ENCODE results near the gene RGS13.
"Not testable (repeated sequence)": the region's sequence is repeated elsewhere in the genome, so short reads cannot be mapped to it uniquely, and the experiment has no call there.

Gene RGS13

DNA sequence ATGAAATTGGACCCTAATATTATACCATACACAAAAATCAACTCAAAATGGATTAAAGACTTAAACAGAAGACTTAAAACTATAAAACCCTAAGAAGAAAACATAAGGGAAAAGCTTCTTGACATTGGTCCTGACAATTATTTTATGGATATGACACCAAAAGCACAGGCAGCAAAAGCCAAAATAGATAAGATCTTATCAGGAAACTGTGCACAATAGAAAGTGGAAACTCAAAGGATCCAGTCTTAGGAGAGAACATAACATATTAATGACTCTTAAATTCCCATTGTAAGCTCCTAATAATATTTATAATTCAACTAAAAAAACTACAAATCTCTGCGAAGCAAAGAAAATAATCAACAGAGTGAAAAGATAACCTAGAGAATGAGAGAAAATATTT, 39.8 kb downstream of the RGS13 start:
- no peak overlapping the region for H3K4me3 ChIP-seq (ENCODE audit: low read depth, low read length)

GRCh38 chr1:192678099-192678498, 42.2 kb downstream of the RGS13 start:
- H3K4me3 ChIP-seq (ENCODE audit: low read depth, low read length): no peak overlapping the region

DNA sequence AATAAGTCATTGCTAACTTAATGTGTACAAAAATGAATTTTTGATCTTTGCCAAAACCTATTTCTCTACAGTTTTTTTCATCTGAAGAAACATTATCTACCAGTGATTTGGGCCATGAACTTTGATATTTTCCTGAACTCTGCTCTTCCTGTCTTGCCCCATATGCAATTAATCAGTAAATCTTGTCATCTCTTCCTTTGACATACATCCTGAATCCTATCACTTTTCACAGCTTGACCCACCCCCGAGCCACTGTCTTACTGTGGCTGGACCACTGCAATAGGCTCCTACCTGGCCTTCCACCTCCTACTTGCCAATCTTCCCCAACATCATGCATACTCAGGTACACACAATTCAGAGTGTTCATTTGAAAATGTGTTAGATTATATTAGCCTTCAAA, 46.4 kb downstream of the RGS13 start:
- no peak overlapping the region for H3K4me3 ChIP-seq (ENCODE audit: low read depth, low read length)

GRCh38 chr1:192683081-192683480, 47.1 kb downstream of the RGS13 start:
- H3K4me3 ChIP-seq (ENCODE audit: low read depth, low read length): not testable (repeated sequence)

DNA sequence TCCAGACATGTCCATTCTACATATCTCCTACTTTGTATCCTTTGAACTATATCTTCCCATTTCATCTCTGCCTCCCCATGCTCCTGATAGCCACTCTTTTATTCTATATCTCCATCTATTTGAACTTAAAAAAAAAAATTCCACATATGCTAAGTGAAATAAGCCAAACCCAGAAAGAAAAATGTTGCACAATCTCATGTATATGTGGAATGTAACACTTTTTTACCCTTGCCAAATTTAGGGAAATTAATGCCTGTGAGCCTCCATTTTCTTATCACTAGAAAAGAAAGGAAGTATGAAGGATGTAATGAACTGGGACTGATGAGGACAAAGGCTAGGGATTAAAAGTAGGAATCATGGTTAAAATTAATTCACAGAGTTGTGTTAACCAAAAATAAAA, 53.5 kb downstream of the RGS13 start:
- no peak overlapping the region for H3K4me3 ChIP-seq (ENCODE audit: low read depth, low read length)

GRCh38 chr1:192691041-192691440, 55.1 kb downstream of the RGS13 start:
- H3K4me3 ChIP-seq (ENCODE audit: low read depth, low read length): no peak overlapping the region

DNA sequence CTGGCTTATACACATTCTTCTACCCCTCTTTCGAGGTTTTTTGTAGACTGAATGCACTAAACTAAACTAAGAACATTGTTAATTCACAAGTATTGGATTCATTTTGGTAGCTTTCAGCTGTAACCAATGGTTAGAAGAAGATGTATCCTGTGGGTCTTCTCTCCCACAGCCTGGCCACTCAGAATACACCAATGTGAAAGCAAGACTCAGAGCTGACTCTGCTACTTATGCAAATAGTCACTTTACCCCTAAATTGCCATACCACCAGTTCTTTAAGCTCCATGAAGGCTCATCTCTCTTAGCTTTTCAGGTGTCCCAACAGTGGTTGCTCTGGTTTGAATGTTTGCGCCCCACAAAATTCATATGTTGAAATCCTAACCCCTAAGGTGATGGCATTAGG, 60.1 kb downstream of the RGS13 start:
- H3K4me3 ChIP-seq (ENCODE audit: low read depth, low read length): no peak overlapping the region

DNA sequence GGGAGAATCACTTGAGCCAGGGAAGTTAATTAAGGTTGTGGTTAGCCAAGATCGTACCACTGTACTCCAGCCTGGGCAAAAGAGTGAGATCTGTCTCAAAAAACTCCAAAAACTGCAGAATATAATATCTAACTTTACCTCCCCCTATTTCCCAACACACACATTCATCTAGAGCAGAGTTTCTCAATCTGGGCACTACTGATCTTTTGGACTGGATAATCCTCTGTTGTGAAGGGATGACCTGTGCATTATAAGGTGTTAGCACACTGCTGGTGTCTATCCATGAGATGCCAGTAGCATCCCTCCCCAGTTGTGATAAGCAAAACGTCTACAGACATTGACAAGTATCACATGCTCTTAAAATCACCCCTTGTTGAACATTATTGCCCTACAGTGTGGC, 61.8 kb downstream of the RGS13 start:
- H3K4me3 ChIP-seq (ENCODE audit: low read depth, low read length): no peak overlapping the region

DNA sequence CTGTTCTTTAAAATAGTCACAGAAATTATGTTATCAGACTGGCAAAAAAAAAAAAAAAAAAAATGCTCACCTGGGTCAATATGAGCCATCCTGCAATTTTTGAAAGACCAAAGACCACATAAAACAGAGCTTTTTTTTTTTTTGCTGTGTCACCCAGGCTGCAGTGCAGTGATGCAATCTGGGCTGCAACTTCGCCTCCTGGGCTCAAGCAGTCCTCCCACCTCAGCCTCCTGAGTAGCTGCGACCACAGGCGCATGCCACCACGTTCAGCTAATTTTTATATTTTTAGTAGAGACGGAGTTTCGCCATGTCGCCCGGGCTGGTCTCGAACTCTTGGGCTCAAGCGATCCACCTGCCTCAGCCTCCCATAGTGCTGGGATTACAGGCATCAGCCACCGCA, 62.8 kb downstream of the RGS13 start:
- no peak overlapping the region for H3K4me3 ChIP-seq (ENCODE audit: low read depth, low read length)

- H3K4me3 ChIP-seq (ENCODE audit: low read depth, low read length): no peak overlapping the region
These were observed 64.9 kb downstream of the RGS13 start for GRCh38 chr1:192700834-192701271.

DNA sequence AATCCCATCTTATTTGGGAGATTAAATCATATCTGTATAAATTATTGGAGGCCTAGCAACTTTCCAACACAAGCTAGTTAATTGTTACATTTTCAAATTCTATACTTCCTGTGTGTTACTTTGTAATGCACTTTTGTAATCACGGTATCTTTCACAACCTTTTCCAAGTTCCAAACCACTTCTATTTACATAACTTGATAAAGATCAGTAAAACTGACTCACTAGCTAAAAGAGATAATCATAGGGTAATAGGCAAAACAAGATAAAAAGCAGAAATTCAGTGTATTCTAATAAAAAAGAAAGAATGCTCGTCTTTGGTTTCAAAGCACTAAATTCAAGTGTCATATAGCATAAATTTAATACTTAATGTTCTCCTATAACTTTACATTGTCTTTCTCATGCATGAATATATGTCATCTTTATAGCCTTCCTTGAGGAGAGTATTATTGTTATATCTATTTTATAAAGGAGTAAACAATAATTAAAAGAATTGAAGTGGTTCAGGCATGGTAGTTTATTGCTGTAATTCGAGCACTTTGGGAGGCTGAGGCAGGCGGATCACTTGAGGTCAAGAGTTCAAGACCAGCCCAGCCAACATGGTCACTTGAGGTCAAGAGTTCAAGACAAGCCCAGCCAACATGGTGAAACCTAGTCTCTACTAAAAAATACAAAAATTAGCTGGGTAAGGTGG, 66.4 kb downstream of the RGS13 start:
- no peak overlapping the region for H3K4me3 ChIP-seq (ENCODE audit: low read depth, low read length)

DNA sequence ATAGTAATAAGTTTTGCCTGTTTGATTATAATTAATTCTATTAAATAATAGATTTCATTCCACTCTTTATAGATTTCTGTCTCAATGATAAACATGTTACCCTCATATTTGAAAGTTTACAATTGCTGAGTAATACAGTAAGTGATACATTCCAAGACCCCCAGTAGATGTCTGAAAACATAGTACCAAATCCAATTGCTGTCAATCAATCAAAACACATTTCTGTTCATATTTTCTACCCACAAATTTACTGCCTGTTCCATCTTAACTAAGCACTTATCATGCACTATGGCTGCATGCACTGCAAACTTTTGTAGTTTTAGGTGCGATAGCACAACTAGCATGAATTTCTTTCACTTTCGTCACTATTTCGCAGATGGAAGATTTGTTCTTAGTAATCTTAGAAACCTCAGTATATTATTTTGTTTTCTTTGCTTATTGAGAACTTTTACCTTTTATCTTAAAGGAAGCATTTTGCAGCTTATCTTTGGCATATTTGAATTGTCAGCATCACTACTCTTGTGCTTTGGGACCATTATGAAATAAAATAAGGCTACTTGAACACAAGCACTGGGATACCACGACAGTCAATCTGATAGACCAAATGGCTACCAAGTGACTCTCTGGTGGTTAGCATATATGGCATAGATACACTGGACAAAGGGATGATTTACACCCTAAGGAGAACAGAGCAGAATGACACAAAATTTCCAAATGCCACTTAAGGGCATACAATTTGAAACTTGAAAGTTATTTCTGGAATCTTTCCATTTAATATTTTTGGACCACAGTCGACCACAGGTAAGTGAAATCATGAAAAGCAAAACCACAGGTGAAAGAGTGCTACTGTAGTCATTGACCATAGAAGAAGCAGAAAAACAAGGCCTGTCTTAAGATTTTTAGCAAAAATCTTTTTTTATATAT, 67.6 kb downstream of the RGS13 start:
- H3K4me3 ChIP-seq (ENCODE audit: low read depth, low read length): no peak overlapping the region

- H3K4me3 ChIP-seq (ENCODE audit: low read depth, low read length): no peak overlapping the region
These were observed 69.6 kb downstream of the RGS13 start for GRCh38 chr1:192705510-192705909.

DNA sequence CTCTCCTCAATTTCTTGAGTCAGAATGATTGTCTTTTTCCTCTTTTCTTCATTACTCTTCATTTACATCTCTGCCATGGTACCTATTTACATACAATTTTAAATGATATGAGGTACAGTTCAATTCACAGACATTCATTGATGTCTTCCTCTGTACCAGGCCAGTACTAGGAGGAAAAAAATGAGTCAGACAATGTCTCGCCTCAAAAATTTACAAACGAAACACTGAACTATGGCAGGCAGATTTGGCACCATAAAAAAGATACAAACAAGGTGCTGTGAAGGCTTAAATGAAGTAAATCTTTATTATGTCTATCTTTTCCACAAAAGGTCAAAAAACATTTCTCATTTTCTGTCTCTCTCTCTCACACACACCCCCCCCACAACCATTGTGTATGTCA, 71.0 kb downstream of the RGS13 start:
- no peak overlapping the region for H3K4me3 ChIP-seq (ENCODE audit: low read depth, low read length)

- no peak overlapping the region for H3K4me3 ChIP-seq (ENCODE audit: low read depth, low read length)
These were observed 72.1 kb downstream of the RGS13 start for GRCh38 chr1:192707978-192708547.

GRCh38 chr1:192709544-192709943, 73.6 kb downstream of the RGS13 start:
- no peak overlapping the region for H3K4me3 ChIP-seq (ENCODE audit: low read depth, low read length)
